OCI-LY7 (cell line): ENCODE results near the gene LRRC28. TPM values are rescaled to one million over a fixed set of nuclear protein-coding genes. Genes with fewer than 3 reads are reported as not detected.

ENCODE experiments used
- BruUV-seq: library from RNA; stranded (reverse); fragments of 400-500 nt; replicated peaks from 2 replicates; lab custom pipeline; 2021; lab: Mats Ljungman, UMichigan
- CTCF ChIA-PET: fragments of 300-600 bp; sonication (Branson Sonifier 250); formaldehyde crosslinking; loops from one replicate; lab custom pipeline; 2022; ENCODE audit warnings: antibody characterized with exemption; ENCODE audit not compliant: unreplicated experiment; lab: Charles Lee
- POLR2A ChIA-PET: fragments of 300-600 bp; sonication (Branson Sonifier 250); formaldehyde crosslinking; loops from one replicate; lab custom pipeline; 2022; ENCODE audit warnings: antibody characterized with exemption; lab: Charles Lee
- DNase-seq: peaks from one replicate; pipeline ENCODE4 v3.0.0-alpha.2; 2015; ENCODE audit warnings: low spot score
- H2AFZ ChIP-seq: fragments of 200-600 bp; sonication (generic), shearing (Covaris generic); 2 replicates; pipeline ENCODE4 v1.6.1; 2014; ENCODE audit warnings: mild to moderate bottlenecking, antibody characterized with exemption, low read length, moderate library complexity
- H3K27ac ChIP-seq: fragments of 200-600 bp; sonication (generic); 2 replicates; pipeline ENCODE4 v1.5.1; 2014; ENCODE audit warnings: mixed run types, low read depth, mild to moderate bottlenecking, moderate library complexity, low read length, inconsistent platforms; ENCODE audit not compliant: poor library complexity, severe bottlenecking
- H3K36me3 ChIP-seq: fragments of 200-600 bp; sonication (generic); 2 replicates; pipeline ENCODE4 v1.6.1; 2014; ENCODE audit warnings: mild to moderate bottlenecking, antibody characterized with exemption, low read length, moderate library complexity, mixed read lengths; ENCODE audit not compliant: insufficient read depth
- H3K4me1 ChIP-seq: fragments of 200-600 bp; sonication (generic); 2 replicates; pipeline ENCODE4 v1.5.1; 2014; ENCODE audit warnings: mild to moderate bottlenecking, low read length; ENCODE audit not compliant: insufficient read depth, poor library complexity, severe bottlenecking
- H3K4me2 ChIP-seq: fragments of 200-600 bp; sonication (generic); 2 replicates; pipeline ENCODE4 v1.6.1; 2014; ENCODE audit warnings: mild to moderate bottlenecking, low read length
- H3K4me3 ChIP-seq: fragments of 200-600 bp; sonication (generic); 2 replicates; pipeline ENCODE4 v1.5.1; 2014; ENCODE audit warnings: mild to moderate bottlenecking, low read depth, low read length; ENCODE audit not compliant: poor library complexity, severe bottlenecking
- H3K79me2 ChIP-seq: fragments of 200-600 bp; sonication (generic); 2 replicates; pipeline ENCODE4 v1.6.1; 2016; ENCODE audit warnings: low read depth, mild to moderate bottlenecking, low read length, moderate library complexity, mixed read lengths; ENCODE audit not compliant: insufficient read depth
- H3K9me2 ChIP-seq: fragments of 200-600 bp; sonication (generic); 2 replicates; pipeline ENCODE4 v1.6.1; 2016; ENCODE audit warnings: mild to moderate bottlenecking, low read length, mixed read lengths; ENCODE audit not compliant: insufficient read depth
- H3K9me3 ChIP-seq: fragments of 200-600 bp; sonication (generic); 2 replicates; pipeline ENCODE4 v1.6.1; 2014; ENCODE audit warnings: mild to moderate bottlenecking, mixed run types, low read length, mixed read lengths
- H4K20me1 ChIP-seq: fragments of 200-600 bp; sonication (generic); 2 replicates; pipeline ENCODE4 v1.6.1; 2014; ENCODE audit warnings: mild to moderate bottlenecking, antibody characterized with exemption, low read length, moderate library complexity, mixed read lengths; ENCODE audit not compliant: insufficient read depth
- CTCF ChIP-seq: fragments of 200-600 bp; sonication (generic); conservative IDR thresholded peaks from 2 replicates; pipeline ENCODE4 v1.5.1; 2014; ENCODE audit warnings: mild to moderate bottlenecking, antibody characterized with exemption, low read length, moderate library complexity, mixed read lengths
- EZH2phosphoT487 ChIP-seq: fragments of 200-600 bp; sonication (generic); IDR thresholded peaks from 2 replicates; pipeline ENCODE4 v1.6.1; 2018; ENCODE audit warnings: low read depth, borderline replicate concordance, mild to moderate bottlenecking, mixed run types, antibody characterized with exemption, low read length, moderate library complexity, mixed read lengths
- intact Hi-C: fragments of 100-400 bp; cut with micrococcal nuclease; formaldehyde crosslinking; loops from one replicate; pipeline ENCODE4 v1.10.0; 2022; ENCODE audit not compliant: unreplicated experiment
- total RNA-seq, 2 experiments: library from RNA; depleted of rRNA in 1 of 2; stranded (reverse); fragments of >200 nt in 1 of 2; shearing (Covaris generic) in 1 of 2; gene quantifications; 2 replicates each; pipeline ENCODE4 v1.2.3, GENCODE V29; 2014 to 2022

The LRRC28 gene
- total RNA-seq, 2 experiments from 2014 or later: 25.7 to 30.2 TPM

- Histone ChIP-seq H3K9me3 (no peaks in the 10 kb centered on the region), H3K36me3 (no peaks in the 10 kb centered on the region), H3K27ac (no peak overlapping the region), H3K79me2 (no peaks in the 10 kb centered on the region), H4K20me1 (no peaks in the 10 kb centered on the region), H3K4me1 (no peaks in the 10 kb centered on the region), H3K4me3 (no peak overlapping the region), H3K4me2 (no peak overlapping the region), H3K9me2 (no peaks in the 10 kb centered on the region), H2AFZ (no peak overlapping the region)
- TF ChIP-seq EZH2phosphoT487 (no peak), CTCF (no peak)
- POLR2A ChIA-PET: interaction anchor here (1.0 kb wide), 1 partner anchor 235 kb away, joined by 3 read pairs; no protein-coding TSS in a partner anchor
- CTCF ChIA-PET: no interaction called here
- DNase-seq: no peak
- no TSS peak for BruUV-seq
- intact Hi-C loops: no loop called here
Measured at GRCh38 chr15:99207672-99208071, 43.6 kb upstream of the LRRC28 start.

- intact Hi-C loops: no loop called here
- no peak for TF ChIP-seq EZH2phosphoT487
- TF ChIP-seq CTCF: no peak
- Histone ChIP-seq H2AFZ (no peak overlapping the region), H3K27ac (no peak overlapping the region), H3K79me2 (no peaks in the 10 kb centered on the region), H3K36me3 (no peaks in the 10 kb centered on the region), H3K4me3 (no peak overlapping the region), H3K4me1 (no peaks in the 10 kb centered on the region), H3K4me2 (no peak overlapping the region), H3K9me2 (no peaks in the 10 kb centered on the region), H4K20me1 (no peaks in the 10 kb centered on the region), H3K9me3 (no peaks in the 10 kb centered on the region)
- ChIA-PET CTCF (interaction anchor here (1.1 kb wide), 1 partner anchor 110 kb away, joined by 3 read pairs; no protein-coding TSS in a partner anchor), POLR2A (no interaction called here)
- BruUV-seq: no TSS peak
- no peak for DNase-seq
Measured at GRCh38 chr15:99209326-99209725, 42.0 kb upstream of the LRRC28 start.

- no peaks in the 10 kb centered on the region for H3K36me3 ChIP-seq
- TF ChIP-seq EZH2phosphoT487: no peak
- no peak for TF ChIP-seq CTCF
- no peak overlapping the region for H3K27ac ChIP-seq
- no peaks in the 10 kb centered on the region for H3K9me3 ChIP-seq
- POLR2A ChIA-PET: no interaction called here
- H3K79me2 ChIP-seq: no peaks in the 10 kb centered on the region
- H2AFZ ChIP-seq: no peak overlapping the region
- CTCF ChIA-PET: interaction anchor here (1.1 kb wide), 1 partner anchor 111 kb away, joined by 3 read pairs; no protein-coding TSS in a partner anchor
- no TSS peak for BruUV-seq
- H3K4me2 ChIP-seq: no peak overlapping the region
- no peaks in the 10 kb centered on the region for H4K20me1 ChIP-seq
- DNase-seq: no peak
- no peak overlapping the region for H3K4me3 ChIP-seq
- H3K4me1 ChIP-seq: no peaks in the 10 kb centered on the region
- no peaks in the 10 kb centered on the region for H3K9me2 ChIP-seq
- intact Hi-C loops: loop anchor here (5.0 kb wide), 3 partner anchors 108 to 768 kb away; no protein-coding TSS in a partner anchor
Measured at GRCh38 chr15:99210334-99210733, 40.9 kb upstream of the LRRC28 start.
